ENCODE data around the gene MKNK2. TPM values are rescaled to one million over a fixed set of nuclear protein-coding genes. Genes with fewer than 3 reads are reported as not detected.

The MKNK2 gene
- polyA plus RNA-seq, 1 of the 3 experiments (the other 2 are of a cell fraction), result 65.4 TPM

DNA sequence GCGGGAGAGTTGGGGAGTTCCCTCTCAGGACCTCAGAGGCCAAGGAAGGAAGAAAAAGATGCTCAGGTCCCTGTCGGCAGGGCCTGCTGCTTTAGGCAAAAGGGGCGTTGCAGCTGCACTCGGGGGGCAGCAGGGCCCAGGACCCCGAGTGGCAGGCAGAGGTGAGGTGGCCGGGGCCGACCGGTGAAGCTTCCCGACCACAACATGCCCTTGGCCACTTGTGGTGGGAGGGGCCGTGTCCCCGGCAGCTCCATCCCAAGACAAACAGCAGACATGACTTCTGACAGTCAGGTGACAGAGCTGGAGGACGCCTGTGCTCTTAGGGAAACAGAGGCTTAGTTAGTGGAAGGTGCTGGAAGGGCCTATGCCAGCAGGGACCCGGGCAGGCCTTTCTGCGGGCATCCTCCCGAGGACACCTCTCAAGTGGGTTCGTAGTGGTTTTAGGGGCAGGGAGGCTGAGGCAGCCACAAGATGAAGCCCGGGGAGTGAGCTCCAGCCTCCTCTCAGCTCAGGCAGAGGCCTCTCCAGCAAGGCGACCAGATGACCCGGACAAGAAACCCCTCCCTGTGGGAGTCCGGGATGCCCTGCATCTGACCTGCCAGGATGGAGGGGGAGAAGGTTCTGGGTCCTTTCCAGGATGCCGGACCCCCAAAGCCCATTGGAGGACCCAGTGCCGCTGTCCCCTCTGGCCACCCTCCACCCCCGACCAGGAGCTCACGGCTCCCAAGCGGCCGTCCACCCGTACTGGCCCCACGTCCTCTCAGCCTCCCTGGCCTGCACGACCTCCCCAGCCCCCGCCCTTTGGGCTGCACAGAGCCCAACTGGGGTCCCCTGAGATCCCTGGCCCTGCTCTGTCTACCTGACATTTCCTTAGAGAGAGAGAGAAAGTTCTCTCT is 59.8 kb downstream of the MKNK2 start:
- ChIA-PET CTCF (no interaction called here), POLR2A (no interaction called here)
- Histone ChIP-seq H4K20me1 (ENCODE audit: insufficient read depth) (0 out of 2 replicates have a peak, but pooled peaks cover 6% of the 10 kb centered on the region), H3K9me3 (no peaks in the 10 kb centered on the region), H3K4me3 (ENCODE audit: low read depth in 2 of 2, low read length in 1 of 2) (no peak overlapping the region), H3K9me2 (no peaks in the 10 kb centered on the region), H3K4me2 (no peak overlapping the region), H3K36me3 (replicated peaks in 1 of 2; ENCODE audit: control insufficient read depth in 1 of 2, insufficient read depth in 2 of 2, low read length in 1 of 2) (peaks cover 28 to 45% of the 10 kb centered on the region in 2 experiments), H3K4me1 (ENCODE audit: control insufficient read depth in 1 of 2, insufficient read depth in 2 of 2, low read depth in 1 of 2, low read length in 1 of 2) (no peaks in the 10 kb centered on the region), H3K27ac (ENCODE audit: low read depth in 2 of 2, low read length in 1 of 2) (no peak overlapping the region), H3K79me2 (ENCODE audit: insufficient read depth) (no peaks in the 10 kb centered on the region), H3K27me3 (ENCODE audit: insufficient read depth) (no peaks in the 10 kb centered on the region), H3K9ac (no peak overlapping the region), H2AFZ (ENCODE audit: low read depth) (no peak overlapping the region), H3F3A (replicated peaks; ENCODE audit: insufficient read depth) (peaks cover 20% of the 10 kb centered on the region)
- TF ChIP-seq TCF12 (IDR thresholded peaks at IDR 0.05), result no peak
- TF ChIP-seq, protein P1, sequence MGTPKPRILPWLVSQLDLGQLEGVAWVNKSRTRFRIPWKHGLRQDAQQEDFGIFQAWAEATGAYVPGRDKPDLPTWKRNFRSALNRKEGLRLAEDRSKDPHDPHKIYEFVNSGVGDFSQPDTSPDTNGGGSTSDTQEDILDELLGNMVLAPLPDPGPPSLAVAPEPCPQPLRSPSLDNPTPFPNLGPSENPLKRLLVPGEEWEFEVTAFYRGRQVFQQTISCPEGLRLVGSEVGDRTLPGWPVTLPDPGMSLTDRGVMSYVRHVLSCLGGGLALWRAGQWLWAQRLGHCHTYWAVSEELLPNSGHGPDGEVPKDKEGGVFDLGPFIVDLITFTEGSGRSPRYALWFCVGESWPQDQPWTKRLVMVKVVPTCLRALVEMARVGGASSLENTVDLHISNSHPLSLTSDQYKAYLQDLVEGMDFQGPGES (IDR thresholded peaks at IDR 0.05; ENCODE audit: low read depth, low read length), result no peak
- no peak for DNase-seq
- 87% methylated on average over 22 of the region's 30 CpGs for WGBS (ENCODE audit: low lambda C conversion rate)

DNA sequence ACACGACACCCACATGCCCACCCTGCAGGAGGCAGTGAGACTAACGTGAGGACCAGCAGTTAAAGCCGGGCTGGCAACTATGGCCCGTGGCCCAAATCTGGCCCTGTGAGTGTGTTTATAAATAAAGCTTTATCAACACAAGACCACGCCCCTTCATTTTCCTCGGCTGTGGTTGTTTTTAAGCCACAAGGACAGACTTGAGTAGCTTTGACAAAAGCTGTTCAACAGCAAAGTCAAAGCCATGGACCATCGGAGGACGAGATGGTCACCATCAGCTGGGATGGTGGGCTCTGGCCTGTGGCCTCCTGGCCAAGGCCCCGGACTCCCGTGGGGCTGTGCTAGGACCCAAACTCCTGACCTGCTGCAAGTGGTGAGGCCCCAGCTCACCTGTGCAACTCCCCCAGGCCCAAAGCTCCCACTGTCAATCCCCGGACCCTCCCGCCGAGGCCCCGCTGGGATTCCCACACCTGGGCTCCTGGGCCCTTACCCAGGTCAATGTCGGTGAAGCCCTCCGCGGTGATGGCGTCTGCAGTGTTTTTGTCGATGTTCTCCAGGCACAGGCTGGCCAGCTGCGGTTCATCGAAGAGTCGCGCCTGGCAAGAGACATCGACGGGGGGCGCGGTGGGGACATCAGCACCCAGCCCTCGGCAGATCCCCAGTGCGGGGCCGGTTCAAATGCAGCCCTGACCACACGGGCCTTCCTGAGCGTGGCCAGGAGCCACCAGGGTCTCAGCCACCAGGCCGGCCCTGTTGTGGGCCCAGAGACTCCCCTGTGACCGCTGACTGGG is 60.6 kb downstream of the MKNK2 start:
- H3K4me2 ChIP-seq, result no peak overlapping the region
- TF ChIP-seq GATA2 (CRISPR knock-in tag; IDR thresholded peaks at IDR 0.05) (no peak), ELF1 (IDR thresholded peaks at IDR 0.05) (no peak), RAD21 (IDR thresholded peaks at IDR 0.05; ENCODE audit: low read length) (no peak), POLR2AphosphoS5 (IDR thresholded peaks at IDR 0.05; ENCODE audit: low read depth, low read length) (no peak), RCOR1 (IDR thresholded peaks at IDR 0.05; ENCODE audit: low read length) (no peak), NFIC (IDR thresholded peaks at IDR 0.05; ENCODE audit: borderline replicate concordance) (no peak), FOXJ3 (CRISPR knock-in tag; IDR thresholded peaks at IDR 0.05) (no peak), RFX5 (IDR thresholded peaks at IDR 0.05; ENCODE audit: low read length) (no peak), SMC3 (IDR thresholded peaks at IDR 0.05; ENCODE audit: low read depth, low read length) (no peak), JUND (IDR thresholded peaks at IDR 0.05) (no peak), MEF2A (IDR thresholded peaks at IDR 0.05; ENCODE audit: borderline replicate concordance, low read depth) (no peak), EP300 (IDR thresholded peaks at IDR 0.05; ENCODE audit: borderline replicate concordance in 1 of 2, low read depth in 1 of 2, low read length in 1 of 2) (no peak)
- TF ChIP-seq, protein P2, sequence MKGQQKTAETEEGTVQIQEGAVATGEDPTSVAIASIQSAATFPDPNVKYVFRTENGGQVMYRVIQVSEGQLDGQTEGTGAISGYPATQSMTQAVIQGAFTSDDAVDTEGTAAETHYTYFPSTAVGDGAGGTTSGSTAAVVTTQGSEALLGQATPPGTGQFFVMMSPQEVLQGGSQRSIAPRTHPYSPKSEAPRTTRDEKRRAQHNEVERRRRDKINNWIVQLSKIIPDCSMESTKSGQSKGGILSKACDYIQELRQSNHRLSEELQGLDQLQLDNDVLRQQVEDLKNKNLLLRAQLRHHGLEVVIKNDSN (IDR thresholded peaks at IDR 0.05; ENCODE audit: borderline replicate concordance, low read depth), result no peak
- CTCF ChIA-PET, result interaction anchor here (1.0 kb wide), 1 partner anchor 30 kb away, joined by 3 read pairs; no protein-coding TSS in a partner anchor
- peaks cover 22 to 46% of the 10 kb centered on the region in 2 experiments for H3K36me3 ChIP-seq (replicated peaks in 1 of 2; ENCODE audit: control insufficient read depth in 1 of 2, insufficient read depth in 2 of 2, low read length in 1 of 2)
- POLR2A ChIA-PET, result no interaction called here
- H3K9ac ChIP-seq, result no peak overlapping the region
- H3K9me2 ChIP-seq, result no peaks in the 10 kb centered on the region
- no peak overlapping the region for H3K4me3 ChIP-seq (ENCODE audit: low read depth in 2 of 2, low read length in 1 of 2)
- no peaks in the 10 kb centered on the region for H3K27me3 ChIP-seq (ENCODE audit: insufficient read depth)
- H4K20me1 ChIP-seq (ENCODE audit: insufficient read depth), result 0 out of 2 replicates have a peak, but pooled peaks cover 6% of the 10 kb centered on the region
- no peaks in the 10 kb centered on the region for H3K9me3 ChIP-seq
- H3F3A ChIP-seq (replicated peaks; ENCODE audit: insufficient read depth), result peaks cover 16% of the 10 kb centered on the region
- H3K79me2 ChIP-seq (ENCODE audit: insufficient read depth), result no peaks in the 10 kb centered on the region
- no peak overlapping the region for H2AFZ ChIP-seq (ENCODE audit: low read depth)
- no peaks in the 10 kb centered on the region for H3K4me1 ChIP-seq (ENCODE audit: control insufficient read depth in 1 of 2, insufficient read depth in 2 of 2, low read depth in 1 of 2, low read length in 1 of 2)
- H3K27ac ChIP-seq (ENCODE audit: low read depth in 2 of 2, low read length in 1 of 2), result no peak overlapping the region
- DNase-seq, result no peak
- WGBS (ENCODE audit: low lambda C conversion rate), result 92% methylated on average over 14 of the region's 34 CpGs
